CD4-positive, alpha-beta memory T cell (primary cell): ENCODE data around the gene CCDC51. TPM values are rescaled to one million over a fixed set of nuclear protein-coding genes. Genes with fewer than 3 reads are reported as not detected.

ENCODE experiments used
- CTCF ChIA-PET: fragments of 350-600 bp; sonication (Branson Sonifier 250); formaldehyde crosslinking; loops from one replicate; lab custom pipeline; 2021; ENCODE audit warnings: inconsistent platforms; ENCODE audit not compliant: partially characterized antibody; lab: Charles Lee
- POLR2A ChIA-PET: fragments of 350-600 bp; sonication (Branson Sonifier 250); formaldehyde crosslinking; loops from one replicate; lab custom pipeline; 2021; ENCODE audit not compliant: partially characterized antibody; lab: Charles Lee
- DNase-seq, 5 donors: peaks; one replicate each; pipeline versions ENCODE4 v3.0.0 to v3.0.0-alpha.2; 2020 to 2022; ENCODE audit warnings: mixed read lengths in 1 of 5
- H3K27ac ChIP-seq: one replicate; pipeline ENCODE4 v1.7.0; 2013; ENCODE audit warnings: low read depth, low read length
- H3K27me3 ChIP-seq: 2 replicates; pipeline ENCODE4 v1.7.0; 2013; ENCODE audit warnings: mild to moderate bottlenecking, low read length, moderate library complexity; ENCODE audit not compliant: insufficient read depth
- H3K36me3 ChIP-seq: 2 replicates; pipeline ENCODE4 v1.7.0; 2013; ENCODE audit warnings: mild to moderate bottlenecking, low read length, moderate library complexity; ENCODE audit not compliant: insufficient read depth
- H3K4me1 ChIP-seq: 2 replicates; pipeline ENCODE4 v1.7.0; 2013; ENCODE audit warnings: mild to moderate bottlenecking, low read length, moderate library complexity; ENCODE audit not compliant: insufficient read depth
- H3K4me3 ChIP-seq, 2 donors: one replicate each; pipeline ENCODE4 v1.7.0; 2013; ENCODE audit warnings: low read length in 2 of 2, mild to moderate bottlenecking in 1 of 2
- H3K9me3 ChIP-seq, 2 donors: one replicate each; pipeline ENCODE4 v1.7.0; 2013; ENCODE audit warnings: low read length in 2 of 2, control low read depth in 1 of 2; ENCODE audit not compliant: control insufficient read depth in 1 of 2
- H3K27ac Mint-ChIP-seq, 7 donors: one replicate each; pipeline ENCODE4 v1.8.0; 2020 to 2021; ENCODE audit warnings: mixed read lengths in 7 of 7, mild to moderate bottlenecking in 6 of 7, inconsistent platforms in 3 of 7, moderate library complexity in 3 of 7
- H3K27me3 Mint-ChIP-seq, 2 donors: one replicate each; pipeline ENCODE4 v1.8.0; 2020 to 2021; ENCODE audit warnings: mixed read lengths in 2 of 2
- H3K36me3 Mint-ChIP-seq, 2 donors: one replicate each; pipeline ENCODE4 v1.8.0; 2020 to 2021; ENCODE audit warnings: mixed read lengths in 2 of 2, inconsistent platforms in 1 of 2, mild to moderate bottlenecking in 1 of 2
- H3K4me1 Mint-ChIP-seq, 4 donors: one replicate each; pipeline ENCODE4 v1.8.0; 2020 to 2021; ENCODE audit warnings: mixed read lengths in 4 of 4, mild to moderate bottlenecking in 1 of 4
- H3K4me3 Mint-ChIP-seq, 8 donors: one replicate each; pipeline ENCODE4 v1.8.0; 2020 to 2021; ENCODE audit warnings: mixed read lengths in 8 of 8, mild to moderate bottlenecking in 7 of 8, moderate library complexity in 6 of 8, inconsistent platforms in 3 of 8
- H3K9me3 Mint-ChIP-seq, 8 donors: one replicate each; pipeline ENCODE4 v1.8.0; 2020 to 2021; ENCODE audit warnings: mixed read lengths in 8 of 8, mild to moderate bottlenecking in 5 of 8, inconsistent platforms in 3 of 8, moderate library complexity in 1 of 8
- intact Hi-C: fragments of 100-400 bp; cut with micrococcal nuclease; formaldehyde crosslinking; loops from one replicate; pipeline ENCODE4 v1.15.1; 2023
- polyA plus RNA-seq, 2 donors: library from polyadenylated mRNA; unstranded; fragments of 300-500 nt; fragmentation: Illumina TruSeq; gene quantifications; one replicate each; pipeline ENCODE4 v1.2.3, GENCODE V29; 2021
- total RNA-seq, 2 experiments: library from RNA; stranded (reverse); gene quantifications; one replicate each; pipeline ENCODE4 v1.2.3, GENCODE V29; 2021

Gene CCDC51
- total and polyA plus RNA-seq, 4 experiments from 2014 or later, result 5.1 to 13.3 (median 6.0) TPM

- intact Hi-C loops, result no loop called here
- H3K27me3 ChIP-seq, result peaks cover 3% of the 10 kb centered on the region
- no peaks in the 10 kb centered on the region for H3K9me3 ChIP-seq
- POLR2A ChIA-PET, result no interaction called here
- DNase-seq, result no peak
- no peaks in the 10 kb centered on the region for H3K9me3 Mint-ChIP-seq
- no peaks in the 10 kb centered on the region for H3K4me1 Mint-ChIP-seq
- no peak overlapping the region for H3K4me3 ChIP-seq
- H3K4me3 Mint-ChIP-seq, result peak overlapping the region in 1 of 8 donors; percentile 61
- H3K4me1 ChIP-seq, result no peaks in the 10 kb centered on the region
- H3K27ac ChIP-seq, result no peak overlapping the region
- H3K27me3 Mint-ChIP-seq, result peaks cover 13 to 19% of the 10 kb centered on the region in 2 donors
- CTCF ChIA-PET, result no interaction called here
- H3K36me3 ChIP-seq, result no peaks in the 10 kb centered on the region
- H3K27ac Mint-ChIP-seq, result no peak overlapping the region
- H3K36me3 Mint-ChIP-seq, result no peaks in the 10 kb centered on the region
Measured at GRCh38 chr3:48388966-48389365, 51.0 kb downstream of the CCDC51 start.

- no peaks in the 10 kb centered on the region for H3K9me3 Mint-ChIP-seq
- intact Hi-C loops, result no loop called here
- DNase-seq, result no peak
- peaks cover 12 to 14% of the 10 kb centered on the region in 2 donors for H3K27me3 Mint-ChIP-seq
- Histone ChIP-seq H3K4me3 (no peak overlapping the region), H3K9me3 (no peaks in the 10 kb centered on the region), H3K4me1 (no peaks in the 10 kb centered on the region), H3K36me3 (no peaks in the 10 kb centered on the region), H3K27ac (no peak overlapping the region), H3K27me3 (peaks cover 3% of the 10 kb centered on the region)
- POLR2A ChIA-PET, result no interaction called here
- CTCF ChIA-PET, result interaction anchor here (1.3 to 1.7 kb wide), 2 partner anchors 13 to 49 kb away, joined by 6 to 8 read pairs; no protein-coding TSS in a partner anchor
- no peak overlapping the region for H3K27ac Mint-ChIP-seq
- H3K36me3 Mint-ChIP-seq, result no peaks in the 10 kb centered on the region
- no peaks in the 10 kb centered on the region for H3K4me1 Mint-ChIP-seq
- no peak overlapping the region for H3K4me3 Mint-ChIP-seq
Measured at GRCh38 chr3:48387634-48388033, 52.3 kb downstream of the CCDC51 start.

Other genes with a start within 250 kb of the CCDC51 start
- gene CAMP, start 216.6 kb downstream of the CCDC51 start, total RNA-seq, result not detected
- gene CAMP, start 216.6 kb downstream of the CCDC51 start, polyA plus RNA-seq, result not detected
- gene ZNF589, start 199.0 kb downstream of the CCDC51 start, total RNA-seq, result 10 to 100 TPM; 49.4 to 58.6 TPM
- 1 to 10 TPM; 2.7 to 6.7 TPM for gene ZNF589, start 199.0 kb downstream of the CCDC51 start, polyA plus RNA-seq
- 10 to 100 TPM; 43.2 to 45.8 TPM for gene NME6, start 138.8 kb downstream of the CCDC51 start, total RNA-seq
- gene NME6, start 138.8 kb downstream of the CCDC51 start, polyA plus RNA-seq, result 10 to 100 TPM; 56.9 to 64.2 TPM
- not detected for gene SPINK8, start 106.5 kb downstream of the CCDC51 start, total RNA-seq
- gene SPINK8, start 106.5 kb downstream of the CCDC51 start, polyA plus RNA-seq, result not detected
- gene FBXW12, start 67.9 kb downstream of the CCDC51 start, total RNA-seq, result not detected
- not detected for gene FBXW12, start 67.9 kb downstream of the CCDC51 start, polyA plus RNA-seq
- 1 to 10 TPM; 2.6 to 5.0 TPM for gene PLXNB1, start 10.0 kb downstream of the CCDC51 start, total RNA-seq
- gene PLXNB1, start 10.0 kb downstream of the CCDC51 start, polyA plus RNA-seq, result under 1 TPM in 1 of 2 donors, not detected in 1; 0.48 TPM
- 100 to 1,000 TPM; 309 to 310 TPM for gene TMA7, start 138 bp upstream of the CCDC51 start, total RNA-seq
- gene TMA7, start 138 bp upstream of the CCDC51 start, polyA plus RNA-seq, result 100 to 1,000 TPM; 765 to 952 TPM
- gene ATRIP, start 6.6 kb upstream of the CCDC51 start, total RNA-seq, result 10 to 100 TPM; 14.9 to 15.2 TPM
- gene ATRIP, start 6.6 kb upstream of the CCDC51 start, polyA plus RNA-seq, result 10 to 100 TPM; 11.3 to 15.4 TPM
- gene SHISA5, start 64.1 kb upstream of the CCDC51 start, total RNA-seq, result 100 to 1,000 TPM; 218 TPM
- gene SHISA5, start 64.1 kb upstream of the CCDC51 start, polyA plus RNA-seq, result 100 to 1,000 TPM; 434 to 470 TPM
- 1 to 10 TPM; 2.6 to 2.7 TPM for gene PFKFB4, start 116.7 kb upstream of the CCDC51 start, total RNA-seq
- 1 to 10 TPM; 2.5 TPM for gene PFKFB4, start 116.7 kb upstream of the CCDC51 start, polyA plus RNA-seq
- gene UCN2, start 123.7 kb upstream of the CCDC51 start, total RNA-seq, result not detected
- gene UCN2, start 123.7 kb upstream of the CCDC51 start, polyA plus RNA-seq, result not detected
- gene COL7A1, start 155.2 kb upstream of the CCDC51 start, total RNA-seq, result 1 to 10 TPM; 1.2 to 1.9 TPM
- not detected for gene COL7A1, start 155.2 kb upstream of the CCDC51 start, polyA plus RNA-seq
- 10 to 100 TPM; 73.7 to 91.3 TPM for gene UQCRC1, start 169.5 kb upstream of the CCDC51 start, total RNA-seq
- gene UQCRC1, start 169.5 kb upstream of the CCDC51 start, polyA plus RNA-seq, result 100 to 1,000 TPM; 152 to 313 TPM
- gene TMEM89, start 181.7 kb upstream of the CCDC51 start, total RNA-seq, result not detected
- not detected for gene TMEM89, start 181.7 kb upstream of the CCDC51 start, polyA plus RNA-seq
- 10 to 100 TPM; 31.6 to 32.4 TPM for gene SLC26A6, start 195.3 kb upstream of the CCDC51 start, total RNA-seq
- 1 to 10 TPM; 3.0 to 3.5 TPM for gene SLC26A6, start 195.3 kb upstream of the CCDC51 start, polyA plus RNA-seq
- 1 to 10 TPM; 3.3 to 3.5 TPM for gene CELSR3, start 222.8 kb upstream of the CCDC51 start, total RNA-seq
- gene CELSR3, start 222.8 kb upstream of the CCDC51 start, polyA plus RNA-seq, result under 1 TPM; 0.04 to 0.78 TPM
- 10 to 100 TPM; 20.1 to 21.7 TPM for gene NCKIPSD, start 245.8 kb upstream of the CCDC51 start, total RNA-seq
- gene NCKIPSD, start 245.8 kb upstream of the CCDC51 start, polyA plus RNA-seq, result 10 to 100 TPM in 1 of 2 donors, 1 to 10 TPM in 1; 8.3 to 16.1 TPM